Measurements from ENCODE around the gene PDCL3. TPM values are rescaled to one million over a fixed set of nuclear protein-coding genes. Genes with fewer than 3 reads are reported as not detected.
A peak's percentile ranks its signal among the peaks of the same experiment; 100 is the strongest.

The PDCL3 gene
- total and polyA plus RNA-seq, 12 donors, result 9.6 to 51.3 (median 17.9) TPM

- no peak for TF ChIP-seq POLR2A (IDR thresholded peaks at IDR 0.05)
- TF ChIP-seq CTCF (IDR thresholded peaks at IDR 0.05), result peak; percentile 63 to 80 (median 70)
- H3K36me3 ChIP-seq (replicated peaks in 1 of 2), result no peaks in the 10 kb centered on the region
- H3K27ac ChIP-seq, result no peak overlapping the region
- H3K4me1 ChIP-seq (replicated peaks in 1 of 2), result no peaks in the 10 kb centered on the region
- H3K9me3 ChIP-seq (replicated peaks in 1 of 3), result no peaks in the 10 kb centered on the region
- peak in 3 of 7 donors; percentile 19 to 58 (median 29) for DNase-seq
- H3K27me3 ChIP-seq, result no peaks in the 10 kb centered on the region
- H3K4me3 ChIP-seq, result no peak overlapping the region
- 48 to 57% (median 52%) methylated on average over 13 to 14 of the region's 14 CpGs for WGBS, 4 donors
- intact Hi-C loops (cut with DNase I), result loop anchor here in 1 of 2 donors (10.0 kb wide), 1 partner anchor 608 kb away; no protein-coding TSS in a partner anchor
Measured at GRCh38 chr2:100606726-100607343, 44.0 kb downstream of the PDCL3 start.

- H3K4me3 ChIP-seq, result no peak overlapping the region
- WGBS, 4 donors, result 7 to 19% (median 12%) methylated on average over 13 of the region's 13 CpGs
- intact Hi-C loops (cut with DNase I), result loop anchor here (2.0 to 5.0 kb wide), 2 partner anchors 374 to 377 kb away; no protein-coding TSS in a partner anchor
- TF ChIP-seq CTCF (IDR thresholded peaks at IDR 0.05) (peak in 5 of 6 experiments; percentile 23 to 64 (median 54)), POLR2A (IDR thresholded peaks at IDR 0.05) (no peak)
- H3K4me1 ChIP-seq (replicated peaks in 1 of 2), result no peaks in the 10 kb centered on the region
- DNase-seq, result peak; percentile 49 to 86 (median 69)
- no peaks in the 10 kb centered on the region for H3K27me3 ChIP-seq
- no peak overlapping the region for H3K27ac ChIP-seq
- no peaks in the 10 kb centered on the region for H3K9me3 ChIP-seq (replicated peaks in 1 of 3)
- no peaks in the 10 kb centered on the region for H3K36me3 ChIP-seq (replicated peaks in 1 of 2)
Measured at GRCh38 chr2:100610381-100610831, 47.6 kb downstream of the PDCL3 start.

GRCh38 chr2:100611079-100612029, 48.6 kb downstream of the PDCL3 start:
- Histone ChIP-seq H3K4me3 (no peak overlapping the region), H3K27me3 (no peaks in the 10 kb centered on the region), H3K9me3 (replicated peaks in 1 of 3) (no peaks in the 10 kb centered on the region), H3K36me3 (replicated peaks in 1 of 2) (no peaks in the 10 kb centered on the region), H3K27ac (no peak overlapping the region), H3K4me1 (replicated peaks in 1 of 2) (no peaks in the 10 kb centered on the region)
- TF ChIP-seq POLR2A (IDR thresholded peaks at IDR 0.05), result no peak
- 87 to 92% (median 90%) methylated on average over 18 to 24 of the region's 24 CpGs for whole genome bisulfite sequencing, 4 donors
- DNase-seq, result peak in 1 of 7 donors; percentile 30
- intact Hi-C loops (cut with DNase I), result loop anchor here (2.0 to 5.0 kb wide), 2 partner anchors 373 to 376 kb away; no protein-coding TSS in a partner anchor

- DNase-seq, result peak in 1 of 7 donors; percentile 39
Measured at GRCh38 chr2:100612388-100613000, 49.7 kb downstream of the PDCL3 start.

More at GRCh38 chr2:100612388-100613000, 49.7 kb downstream of the PDCL3 start:
- intact Hi-C loops (cut with DNase I), result loop anchor here in 1 of 2 donors (5.0 kb wide), 1 partner anchor 375 kb away; no protein-coding TSS in a partner anchor
- Histone ChIP-seq H3K4me3 (no peak overlapping the region), H3K36me3 (replicated peaks in 1 of 2) (no peaks in the 10 kb centered on the region), H3K27me3 (no peaks in the 10 kb centered on the region), H3K9me3 (replicated peaks in 1 of 3) (no peaks in the 10 kb centered on the region), H3K27ac (no peak overlapping the region), H3K4me1 (replicated peaks in 1 of 2) (no peaks in the 10 kb centered on the region)
- no peak for TF ChIP-seq POLR2A (IDR thresholded peaks at IDR 0.05)
- TF ChIP-seq CTCF (IDR thresholded peaks at IDR 0.05), result no peak
- 92 to 96% (median 94%) methylated on average over 4 to 9 of the region's 9 CpGs for WGBS, 4 donors
